ENCODE results near the gene RGMA. TPM values are rescaled to one million over a fixed set of nuclear protein-coding genes. Genes with fewer than 3 reads are reported as not detected.

Gene RGMA
- total and polyA plus RNA-seq, 2 experiments from 2014 or later, result 34.2 to 36.5 TPM

DNA sequence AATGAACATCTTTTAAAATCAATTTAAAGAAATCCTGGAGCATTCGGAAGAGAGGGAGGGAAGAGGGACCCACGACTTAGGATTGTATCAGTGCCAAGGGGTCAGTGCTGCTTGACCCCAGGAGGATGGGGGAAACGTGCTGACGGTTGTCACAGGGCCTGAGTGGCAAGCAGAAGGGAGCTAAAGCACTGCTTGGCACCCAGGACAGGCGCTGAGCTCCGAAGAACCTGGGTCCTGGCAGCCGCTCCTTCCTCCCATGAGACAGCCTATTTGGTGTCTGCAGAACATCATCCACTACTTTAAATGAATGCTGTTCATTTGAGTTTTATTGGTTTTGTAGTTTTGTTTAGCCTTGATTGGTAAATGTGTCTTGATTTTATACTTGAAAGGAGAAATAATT is 54.5 kb downstream of the RGMA start:
- no peaks in the 10 kb centered on the region for H3K9me2 ChIP-seq (ENCODE audit: insufficient read depth)
- ATAC-seq (no peak), DNase-seq (ENCODE audit: low spot score) (no peak)
- Mint-ChIP-seq H3K36me3 (ENCODE audit: low read depth) (peaks cover 14% of the 10 kb centered on the region; the same call in 2 of the 3 replicates), H3K27me3 (ENCODE audit: insufficient read depth, low read depth, poor library complexity) (peaks cover 15% of the 10 kb centered on the region), H3K9me3 (peaks cover 16% of the 10 kb centered on the region), H3K4me1 (peaks cover 17% of the 10 kb centered on the region), H3K27ac (no peak overlapping the region), H3K4me3 (no peak overlapping the region)
- H4K20me1 ChIP-seq (replicated peaks; ENCODE audit: insufficient read depth), result no peaks in the 10 kb centered on the region; the same call in 1 of the 2 replicates
- H3K36me3 ChIP-seq (ENCODE audit: insufficient read depth), result no peaks in the 10 kb centered on the region
- no peak overlapping the region for H3K4me3 ChIP-seq
- no peaks in the 10 kb centered on the region for H3K4me1 ChIP-seq (ENCODE audit: insufficient read depth)
- H3K79me2 ChIP-seq (replicated peaks; ENCODE audit: insufficient read depth), result no peaks in the 10 kb centered on the region
- TF ChIP-seq NANOG (IDR thresholded peaks at IDR 0.05; ENCODE audit: borderline replicate concordance) (no peak), EZH2 (IDR thresholded peaks at IDR 0.05; ENCODE audit: low read depth, unreplicated experiment) (no peak), JUNB (IDR thresholded peaks at IDR 0.05; ENCODE audit: unreplicated experiment) (no peak), EZH2phosphoT487 (IDR thresholded peaks at IDR 0.05; ENCODE audit: unreplicated experiment) (no peak), CREB1 (CRISPR knock-in tag; IDR thresholded peaks at IDR 0.05; ENCODE audit: low read depth) (no peak), POLR2AphosphoS5 (IDR thresholded peaks at IDR 0.05; ENCODE audit: low read depth) (no peak), STAT1 (IDR thresholded peaks at IDR 0.05; ENCODE audit: unreplicated experiment) (no peak), REST (IDR thresholded peaks at IDR 0.05; ENCODE audit: unreplicated experiment) (no peak), ZNF331 (CRISPR knock-in tag; IDR thresholded peaks at IDR 0.05; ENCODE audit: low read depth) (no peak), ZNF114 (CRISPR knock-in tag; IDR thresholded peaks at IDR 0.05) (no peak)
- TF ChIP-seq, protein P1, sequence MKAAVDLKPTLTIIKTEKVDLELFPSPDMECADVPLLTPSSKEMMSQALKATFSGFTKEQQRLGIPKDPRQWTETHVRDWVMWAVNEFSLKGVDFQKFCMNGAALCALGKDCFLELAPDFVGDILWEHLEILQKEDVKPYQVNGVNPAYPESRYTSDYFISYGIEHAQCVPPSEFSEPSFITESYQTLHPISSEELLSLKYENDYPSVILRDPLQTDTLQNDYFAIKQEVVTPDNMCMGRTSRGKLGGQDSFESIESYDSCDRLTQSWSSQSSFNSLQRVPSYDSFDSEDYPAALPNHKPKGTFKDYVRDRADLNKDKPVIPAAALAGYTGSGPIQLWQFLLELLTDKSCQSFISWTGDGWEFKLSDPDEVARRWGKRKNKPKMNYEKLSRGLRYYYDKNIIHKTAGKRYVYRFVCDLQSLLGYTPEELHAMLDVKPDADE (IDR thresholded peaks at IDR 0.05), result no peak
- TF ChIP-seq, protein P2, sequence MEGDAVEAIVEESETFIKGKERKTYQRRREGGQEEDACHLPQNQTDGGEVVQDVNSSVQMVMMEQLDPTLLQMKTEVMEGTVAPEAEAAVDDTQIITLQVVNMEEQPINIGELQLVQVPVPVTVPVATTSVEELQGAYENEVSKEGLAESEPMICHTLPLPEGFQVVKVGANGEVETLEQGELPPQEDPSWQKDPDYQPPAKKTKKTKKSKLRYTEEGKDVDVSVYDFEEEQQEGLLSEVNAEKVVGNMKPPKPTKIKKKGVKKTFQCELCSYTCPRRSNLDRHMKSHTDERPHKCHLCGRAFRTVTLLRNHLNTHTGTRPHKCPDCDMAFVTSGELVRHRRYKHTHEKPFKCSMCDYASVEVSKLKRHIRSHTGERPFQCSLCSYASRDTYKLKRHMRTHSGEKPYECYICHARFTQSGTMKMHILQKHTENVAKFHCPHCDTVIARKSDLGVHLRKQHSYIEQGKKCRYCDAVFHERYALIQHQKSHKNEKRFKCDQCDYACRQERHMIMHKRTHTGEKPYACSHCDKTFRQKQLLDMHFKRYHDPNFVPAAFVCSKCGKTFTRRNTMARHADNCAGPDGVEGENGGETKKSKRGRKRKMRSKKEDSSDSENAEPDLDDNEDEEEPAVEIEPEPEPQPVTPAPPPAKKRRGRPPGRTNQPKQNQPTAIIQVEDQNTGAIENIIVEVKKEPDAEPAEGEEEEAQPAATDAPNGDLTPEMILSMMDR (conservative IDR thresholded peaks at IDR 0.05; ENCODE audit: low read depth in 2 of 2), result no peak
- TF ChIP-seq, protein P3, sequence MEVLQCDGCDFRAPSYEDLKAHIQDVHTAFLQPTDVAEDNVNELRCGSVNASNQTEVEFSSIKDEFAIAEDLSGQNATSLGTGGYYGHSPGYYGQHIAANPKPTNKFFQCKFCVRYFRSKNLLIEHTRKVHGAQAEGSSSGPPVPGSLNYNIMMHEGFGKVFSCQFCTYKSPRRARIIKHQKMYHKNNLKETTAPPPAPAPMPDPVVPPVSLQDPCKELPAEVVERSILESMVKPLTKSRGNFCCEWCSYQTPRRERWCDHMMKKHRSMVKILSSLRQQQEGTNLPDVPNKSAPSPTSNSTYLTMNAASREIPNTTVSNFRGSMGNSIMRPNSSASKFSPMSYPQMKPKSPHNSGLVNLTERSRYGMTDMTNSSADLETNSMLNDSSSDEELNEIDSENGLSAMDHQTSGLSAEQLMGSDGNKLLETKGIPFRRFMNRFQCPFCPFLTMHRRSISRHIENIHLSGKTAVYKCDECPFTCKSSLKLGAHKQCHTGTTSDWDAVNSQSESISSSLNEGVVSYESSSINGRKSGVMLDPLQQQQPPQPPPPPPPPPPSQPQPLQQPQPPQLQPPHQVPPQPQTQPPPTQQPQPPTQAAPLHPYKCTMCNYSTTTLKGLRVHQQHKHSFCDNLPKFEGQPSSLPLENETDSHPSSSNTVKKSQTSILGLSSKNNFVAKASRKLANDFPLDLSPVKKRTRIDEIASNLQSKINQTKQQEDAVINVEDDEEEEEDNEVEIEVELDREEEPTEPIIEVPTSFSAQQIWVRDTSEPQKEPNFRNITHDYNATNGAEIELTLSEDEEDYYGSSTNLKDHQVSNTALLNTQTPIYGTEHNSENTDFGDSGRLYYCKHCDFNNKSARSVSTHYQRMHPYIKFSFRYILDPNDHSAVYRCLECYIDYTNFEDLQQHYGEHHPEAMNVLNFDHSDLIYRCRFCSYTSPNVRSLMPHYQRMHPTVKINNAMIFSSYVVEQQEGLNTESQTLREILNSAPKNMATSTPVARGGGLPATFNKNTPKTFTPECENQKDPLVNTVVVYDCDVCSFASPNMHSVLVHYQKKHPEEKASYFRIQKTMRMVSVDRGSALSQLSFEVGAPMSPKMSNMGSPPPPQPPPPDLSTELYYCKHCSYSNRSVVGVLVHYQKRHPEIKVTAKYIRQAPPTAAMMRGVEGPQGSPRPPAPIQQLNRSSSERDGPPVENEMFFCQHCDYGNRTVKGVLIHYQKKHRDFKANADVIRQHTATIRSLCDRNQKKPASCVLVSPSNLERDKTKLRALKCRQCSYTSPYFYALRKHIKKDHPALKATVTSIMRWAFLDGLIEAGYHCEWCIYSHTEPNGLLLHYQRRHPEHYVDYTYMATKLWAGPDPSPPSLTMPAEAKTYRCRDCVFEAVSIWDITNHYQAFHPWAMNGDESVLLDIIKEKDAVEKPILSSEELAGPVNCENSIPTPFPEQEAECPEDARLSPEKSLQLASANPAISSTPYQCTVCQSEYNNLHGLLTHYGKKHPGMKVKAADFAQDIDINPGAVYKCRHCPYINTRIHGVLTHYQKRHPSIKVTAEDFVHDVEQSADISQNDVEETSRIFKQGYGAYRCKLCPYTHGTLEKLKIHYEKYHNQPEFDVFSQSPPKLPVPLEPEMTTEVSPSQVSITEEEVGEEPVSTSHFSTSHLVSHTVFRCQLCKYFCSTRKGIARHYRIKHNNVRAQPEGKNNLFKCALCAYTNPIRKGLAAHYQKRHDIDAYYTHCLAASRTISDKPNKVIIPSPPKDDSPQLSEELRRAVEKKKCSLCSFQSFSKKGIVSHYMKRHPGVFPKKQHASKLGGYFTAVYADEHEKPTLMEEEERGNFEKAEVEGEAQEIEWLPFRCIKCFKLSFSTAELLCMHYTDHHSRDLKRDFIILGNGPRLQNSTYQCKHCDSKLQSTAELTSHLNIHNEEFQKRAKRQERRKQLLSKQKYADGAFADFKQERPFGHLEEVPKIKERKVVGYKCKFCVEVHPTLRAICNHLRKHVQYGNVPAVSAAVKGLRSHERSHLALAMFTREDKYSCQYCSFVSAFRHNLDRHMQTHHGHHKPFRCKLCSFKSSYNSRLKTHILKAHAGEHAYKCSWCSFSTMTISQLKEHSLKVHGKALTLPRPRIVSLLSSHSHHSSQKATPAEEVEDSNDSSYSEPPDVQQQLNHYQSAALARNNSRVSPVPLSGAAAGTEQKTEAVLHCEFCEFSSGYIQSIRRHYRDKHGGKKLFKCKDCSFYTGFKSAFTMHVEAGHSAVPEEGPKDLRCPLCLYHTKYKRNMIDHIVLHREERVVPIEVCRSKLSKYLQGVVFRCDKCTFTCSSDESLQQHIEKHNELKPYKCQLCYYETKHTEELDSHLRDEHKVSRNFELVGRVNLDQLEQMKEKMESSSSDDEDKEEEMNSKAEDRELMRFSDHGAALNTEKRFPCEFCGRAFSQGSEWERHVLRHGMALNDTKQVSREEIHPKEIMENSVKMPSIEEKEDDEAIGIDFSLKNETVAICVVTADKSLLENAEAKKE (CRISPR knock-in tag; IDR thresholded peaks at IDR 0.05), result no peak
- 0 out of 2 replicates have a peak, but pooled peaks cover 2% of the 10 kb centered on the region for H3F3A ChIP-seq (replicated peaks; ENCODE audit: low read depth)
- no peak overlapping the region for H3K4me2 ChIP-seq
- no peaks in the 10 kb centered on the region for H3K27me3 ChIP-seq (ENCODE audit: insufficient read depth)
- H3K27ac ChIP-seq (ENCODE audit: low read depth), result no peak overlapping the region
- no peak overlapping the region for H2AFZ ChIP-seq

Measured in GM23338 (cell line).